Activated B cell treated with CpG ODN at 0.5 μM for 24 hours (primary cell): Measurements from ENCODE around the gene OVOL3. TPM values are rescaled to one million over a fixed set of nuclear protein-coding genes. Genes with fewer than 3 reads are reported as not detected.

Experiments used
- ATAC-seq: fragments of 200-7000 bp; cut with Tn5 transposase; one replicate; pipeline ENCODE4 v1.10.0; 2021; ENCODE audit warnings: low read depth, mild to moderate bottlenecking, moderate library complexity
- CTCF ChIA-PET: fragments of 350-600 bp; sonication (Branson Sonifier 250); formaldehyde crosslinking; loops from one replicate; lab custom pipeline; 2021; ENCODE audit warnings: antibody characterized with exemption; lab: Charles Lee
- POLR2A ChIA-PET: fragments of 350-600 bp; sonication (Branson Sonifier 250); formaldehyde crosslinking; loops from one replicate; lab custom pipeline; 2021; ENCODE audit warnings: antibody characterized with exemption; lab: Charles Lee
- DNase-seq: peaks from one replicate; pipeline ENCODE4 v3.0.0; 2022
- H3K27ac Mint-ChIP-seq: one replicate; pipeline ENCODE4 v1.8.0; 2020; ENCODE audit warnings: mixed read lengths
- H3K27me3 Mint-ChIP-seq: one replicate; pipeline ENCODE4 v1.8.0; 2021; ENCODE audit warnings: mixed read lengths
- H3K36me3 Mint-ChIP-seq: one replicate; pipeline ENCODE4 v1.8.0; 2021; ENCODE audit warnings: low read depth, mixed read lengths
- H3K4me1 Mint-ChIP-seq: one replicate; pipeline ENCODE4 v1.8.0; 2021; ENCODE audit warnings: mixed read lengths
- H3K4me3 Mint-ChIP-seq: one replicate; pipeline ENCODE4 v1.8.0; 2020; ENCODE audit warnings: mild to moderate bottlenecking, mixed read lengths
- H3K9me3 Mint-ChIP-seq: one replicate; pipeline ENCODE4 v1.8.0; 2020; ENCODE audit warnings: mixed read lengths
- CTCF ChIP-seq: fragments of 200-600 bp; IDR thresholded peaks from one replicate; pipeline ENCODE4 v1.8.0; 2022; ENCODE audit warnings: antibody characterized with exemption, mild to moderate bottlenecking
- intact Hi-C: fragments of 100-400 bp; cut with micrococcal nuclease; formaldehyde crosslinking; loops from one replicate; pipeline ENCODE4 v1.15.1; 2024
- total RNA-seq: library from RNA; stranded (reverse); gene quantifications from 2 replicates; pipeline ENCODE4 v1.2.3, GENCODE V29; 2022

The OVOL3 gene
- total RNA-seq, 1 donor from 2014 or later: not detected

- Mint-ChIP-seq H3K27me3 (no peaks in the 10 kb centered on the region), H3K4me3 (no peak overlapping the region), H3K9me3 (no peaks in the 10 kb centered on the region), H3K27ac (no peak overlapping the region), H3K4me1 (no peaks in the 10 kb centered on the region), H3K36me3 (peaks cover 45% of the 10 kb centered on the region)
- ATAC-seq (no peak), DNase-seq (no peak)
- intact Hi-C loops: no loop called here
- no peak for TF ChIP-seq CTCF
- CTCF ChIA-PET: no interaction called here
- POLR2A ChIA-PET: no interaction called here
Measured at GRCh38 chr19:36152019-36152351, 41.0 kb downstream of the OVOL3 start.

- ATAC-seq (no peak), DNase-seq (no peak)
- CTCF ChIA-PET: interaction anchor here (0.8 to 1.1 kb wide), 2 partner anchors 17 to 25 kb away, joined by 3 read pairs; no protein-coding TSS in a partner anchor
- no peaks in the 10 kb centered on the region for H3K4me1 Mint-ChIP-seq
- no peaks in the 10 kb centered on the region for H3K27me3 Mint-ChIP-seq
- intact Hi-C loops: no loop called here
- POLR2A ChIA-PET: interaction anchor here (0.6 kb wide), 1 partner anchor 320 kb away, joined by 5 read pairs; no protein-coding TSS in a partner anchor
- TF ChIP-seq CTCF: no peak
- no peak within 1 kb of the TSS for H3K27ac Mint-ChIP-seq
- H3K9me3 Mint-ChIP-seq: no peaks in the 10 kb centered on the region
- H3K4me3 Mint-ChIP-seq: no peak within 1 kb of the TSS
- peaks cover 42% of the 10 kb centered on the region for H3K36me3 Mint-ChIP-seq
Measured at GRCh38 chr19:36152352-36153091, 41.6 kb downstream of the OVOL3 start, which contains the start of gene COX7A1. COX7A1 (minus strand) TSS chr19:36152447; CDS start chr19:36152407, 40 bp downstream.

GRCh38 chr19:36153126-36153525, 42.2 kb downstream of the OVOL3 start:
- intact Hi-C loops: no loop called here
- TF ChIP-seq CTCF: no peak
- no peak overlapping the region for H3K4me3 Mint-ChIP-seq
- H3K4me1 Mint-ChIP-seq: no peaks in the 10 kb centered on the region
- CTCF ChIA-PET: interaction anchor here (0.8 to 1.1 kb wide), 2 partner anchors 16 to 25 kb away, joined by 3 read pairs; no protein-coding TSS in a partner anchor
- ATAC-seq: no peak
- H3K36me3 Mint-ChIP-seq: peaks cover 37% of the 10 kb centered on the region
- H3K27me3 Mint-ChIP-seq: no peaks in the 10 kb centered on the region
- H3K9me3 Mint-ChIP-seq: no peaks in the 10 kb centered on the region
- POLR2A ChIA-PET: interaction anchor here (0.6 kb wide), 1 partner anchor 321 kb away, joined by 5 read pairs; no protein-coding TSS in a partner anchor
- DNase-seq: no peak
- no peak overlapping the region for H3K27ac Mint-ChIP-seq

- H3K9me3 Mint-ChIP-seq: no peaks in the 10 kb centered on the region
- intact Hi-C loops: no loop called here
- H3K4me1 Mint-ChIP-seq: no peaks in the 10 kb centered on the region
- ChIA-PET CTCF (no interaction called here), POLR2A (no interaction called here)
- peaks cover 9% of the 10 kb centered on the region for H3K36me3 Mint-ChIP-seq
- DNase-seq: no peak
- no peak overlapping the region for H3K4me3 Mint-ChIP-seq
- no peak for ATAC-seq
- no peak for TF ChIP-seq CTCF
- H3K27me3 Mint-ChIP-seq: no peaks in the 10 kb centered on the region
- no peak overlapping the region for H3K27ac Mint-ChIP-seq
Measured at GRCh38 chr19:36160821-36161596, 50.1 kb downstream of the OVOL3 start.

Other genes with a start within 250 kb of the OVOL3 start
- gene APLP1, start 242.6 kb upstream of the OVOL3 start, total RNA-seq: not detected in 2 replicates
- 120 and 143 TPM in 2 replicates for gene NFKBID, start 210.6 kb upstream of the OVOL3 start, total RNA-seq
- 2.9 and 3.5 TPM in 2 replicates for gene HCST, start 208.6 kb upstream of the OVOL3 start, total RNA-seq
- gene TYROBP, start 202.8 kb upstream of the OVOL3 start, total RNA-seq: 0.83 TPM in 1 of 2 replicates, not detected in the other
- 1.8 TPM in 2 replicates for gene LRFN3, start 174.8 kb upstream of the OVOL3 start, total RNA-seq
- 20.3 and 21.9 TPM in 2 replicates for gene SDHAF1, start 116.0 kb upstream of the OVOL3 start, total RNA-seq
- 2.1 and 3.7 TPM in 2 replicates for gene SYNE4, start 102.3 kb upstream of the OVOL3 start, total RNA-seq
- gene ALKBH6, start 96.9 kb upstream of the OVOL3 start, total RNA-seq: 32.7 and 39.7 TPM in 2 replicates
- gene CLIP3, start 78.3 kb upstream of the OVOL3 start, total RNA-seq: 0.20 and 0.62 TPM in 2 replicates
- 2.3 and 2.4 TPM in 2 replicates for gene THAP8, start 56.9 kb upstream of the OVOL3 start, total RNA-seq
- gene WDR62, start 56.2 kb upstream of the OVOL3 start, total RNA-seq: 2.7 and 3.3 TPM in 2 replicates
- gene POLR2I, start 3.7 kb downstream of the OVOL3 start, total RNA-seq: 46.6 and 51.6 TPM in 2 replicates
- gene TBCB, start 4.3 kb downstream of the OVOL3 start, total RNA-seq: 138 and 144 TPM in 2 replicates
- 442 and 477 TPM in 2 replicates for gene CAPNS1, start 28.9 kb downstream of the OVOL3 start, total RNA-seq
- not detected in 2 replicates for gene COX7A1, start 41.3 kb downstream of the OVOL3 start, total RNA-seq
- gene ZNF565, start 103.5 kb downstream of the OVOL3 start, total RNA-seq: 2.3 and 3.2 TPM in 2 replicates
- 57.8 and 63.2 TPM in 2 replicates for gene ZNF146, start 104.0 kb downstream of the OVOL3 start, total RNA-seq